Erythroblast (primary cell): ENCODE measurements around the gene H2AZ2.

Source experiments
- GATA1 ChIP-seq: IDR thresholded peaks from 2 replicates; pipeline ENCODE4 v1.6.1; 2011; ENCODE audit warnings: low read depth, mild to moderate bottlenecking, control low read depth, low read length, moderate library complexity
- POLR2A ChIP-seq: IDR thresholded peaks from 2 replicates; pipeline ENCODE4 v1.6.1; 2011; ENCODE audit warnings: mild to moderate bottlenecking, low read length

DNA sequence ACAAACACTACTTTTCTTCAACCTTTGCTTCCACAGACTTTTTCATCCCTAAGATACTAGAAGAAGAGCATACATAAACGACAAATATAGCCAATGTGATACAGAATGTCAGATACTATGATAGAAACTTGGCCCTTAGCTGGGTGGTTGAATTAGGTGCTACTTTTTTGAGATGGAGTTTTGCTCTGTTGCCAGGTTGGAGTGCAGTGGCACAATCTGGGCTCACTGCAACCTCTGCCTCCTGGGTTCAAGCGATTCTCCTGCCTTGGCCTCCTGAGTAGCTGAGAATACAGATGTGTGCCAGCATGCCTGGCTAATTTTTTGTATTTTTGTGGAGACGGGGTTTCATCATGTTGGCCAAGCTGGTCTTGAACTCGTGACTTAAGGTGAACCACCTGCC is 47.9 kb downstream of the H2AZ2 start:
- no peak for TF ChIP-seq POLR2A
- no peak for TF ChIP-seq GATA1
